HAP-1 (cell line): ENCODE results near the gene UBXN7.
"Not testable (repeated sequence)": the region's sequence is repeated elsewhere in the genome, so short reads cannot be mapped to it uniquely, and the experiment has no call there.

Experiments used
- DNase-seq, 2 experiments: peaks; one replicate each; pipeline ENCODE4 v3.0.0-alpha.2; 2016 to 2020; ENCODE audit warnings: low spot score in 2 of 2
- H3K27me3 ChIP-seq: fragments of 250-450 bp; sonication (Bioruptor Pico); 2 replicates; pipeline ENCODE4 v1.5.1; 2020; ENCODE audit warnings: low read depth, mild to moderate bottlenecking, moderate library complexity
- H3K36me3 ChIP-seq: fragments of 250-450 bp; sonication (Bioruptor Pico); replicated peaks from 2 replicates; pipeline ENCODE4 v1.5.1; 2020; ENCODE audit warnings: mild to moderate bottlenecking
- H3K4me1 ChIP-seq: fragments of 250-450 bp; sonication (Bioruptor Pico); 2 replicates; pipeline ENCODE4 v1.5.1; 2020; ENCODE audit warnings: mild to moderate bottlenecking
- H3K4me3 ChIP-seq: fragments of 250-450 bp; sonication (Bioruptor Pico); 2 replicates; pipeline ENCODE4 v1.5.1; 2020; ENCODE audit warnings: mild to moderate bottlenecking, moderate library complexity
- H3K9me3 ChIP-seq: fragments of 250-450 bp; sonication (Bioruptor Pico); 2 replicates; pipeline ENCODE4 v1.5.1; 2020; ENCODE audit warnings: mild to moderate bottlenecking, moderate library complexity
- in situ Hi-C: fragments of 300-500 bp; cut with MboI; formaldehyde crosslinking; loops from 3 replicates; pipeline ENCODE4 v1.14.3; 2020; ENCODE audit warnings: low sequenced_read_pairs, inconsistent platforms, mixed read lengths

The UBXN7 gene

DNA sequence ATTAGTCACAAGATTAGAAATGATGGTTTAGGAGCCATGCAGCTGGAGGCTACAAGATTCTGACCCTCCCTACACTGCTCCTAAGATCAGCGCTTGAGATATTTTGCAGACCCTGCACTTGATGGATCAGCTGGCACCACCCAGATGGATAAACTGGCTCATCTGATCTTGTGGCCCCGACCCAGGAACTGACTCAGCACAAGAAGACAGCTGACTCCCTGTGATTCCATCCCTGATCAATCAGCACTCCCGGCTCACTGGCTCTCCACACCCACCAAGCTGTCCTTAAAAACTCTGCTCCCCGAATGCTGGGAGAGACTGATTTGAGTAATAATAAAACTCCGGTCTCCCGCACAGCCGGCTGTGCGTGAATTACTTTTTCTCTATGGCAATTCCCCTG lies 129.3 kb downstream of the UBXN7 start:
- H3K9me3 ChIP-seq, H3K27me3 ChIP-seq, H3K4me3 ChIP-seq, in situ Hi-C loops, H3K4me1 ChIP-seq, DNase-seq: not testable (repeated sequence)
- peaks cover 12% of the 10 kb centered on the region for H3K36me3 ChIP-seq

GRCh38 chr3:196302551-196302950 lies 129.7 kb downstream of the UBXN7 start:
- in situ Hi-C loops, H3K4me3 ChIP-seq, H3K4me1 ChIP-seq, H3K27me3 ChIP-seq, DNase-seq, H3K9me3 ChIP-seq: not testable (repeated sequence)
- H3K36me3 ChIP-seq, result peaks cover 12% of the 10 kb centered on the region

DNA sequence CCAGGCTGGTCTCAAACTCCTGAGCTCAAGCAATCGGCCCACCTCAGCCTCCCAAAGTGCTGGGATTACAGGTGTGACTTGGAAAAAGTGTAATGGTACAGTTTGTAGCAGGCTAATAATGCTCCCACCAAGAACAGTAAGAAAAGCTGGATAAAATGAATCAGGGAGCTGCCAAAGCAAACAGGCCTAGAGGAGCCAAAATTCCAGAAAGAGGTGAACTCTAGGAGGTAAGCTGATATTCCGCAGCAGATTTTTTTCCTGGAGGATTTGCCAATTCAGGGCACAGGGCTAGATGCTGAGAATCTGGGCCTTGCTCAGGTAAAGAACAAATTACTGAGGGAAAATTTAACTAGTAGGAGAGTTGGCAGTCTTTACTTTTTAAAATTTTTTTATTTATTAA lies 133.7 kb downstream of the UBXN7 start:
- H3K4me1 ChIP-seq, result no peaks in the 10 kb centered on the region
- in situ Hi-C loops, result no loop called here
- no peak for DNase-seq

More for the DNA sequence above, 133.7 kb downstream of the UBXN7 start:
- Histone ChIP-seq H3K4me3 (no peak overlapping the region), H3K9me3 (no peaks in the 10 kb centered on the region), H3K27me3 (no peaks in the 10 kb centered on the region), H3K36me3 (peaks cover 11% of the 10 kb centered on the region)
